Stimulated activated CD8-positive, alpha-beta memory T cell treated with anti-CD3 and anti-CD28 coated beads, Interleukin-7, amount 100 ng/mL, for 1 hour (primary cell): ENCODE data around the gene NFKBIE.

ENCODE experiments used
- DNase-seq, 2 donors: peaks; one replicate each; pipeline ENCODE4 v3.0.0-alpha.2; 2020; ENCODE audit warnings: low read depth in 2 of 2

Gene NFKBIE

DNA sequence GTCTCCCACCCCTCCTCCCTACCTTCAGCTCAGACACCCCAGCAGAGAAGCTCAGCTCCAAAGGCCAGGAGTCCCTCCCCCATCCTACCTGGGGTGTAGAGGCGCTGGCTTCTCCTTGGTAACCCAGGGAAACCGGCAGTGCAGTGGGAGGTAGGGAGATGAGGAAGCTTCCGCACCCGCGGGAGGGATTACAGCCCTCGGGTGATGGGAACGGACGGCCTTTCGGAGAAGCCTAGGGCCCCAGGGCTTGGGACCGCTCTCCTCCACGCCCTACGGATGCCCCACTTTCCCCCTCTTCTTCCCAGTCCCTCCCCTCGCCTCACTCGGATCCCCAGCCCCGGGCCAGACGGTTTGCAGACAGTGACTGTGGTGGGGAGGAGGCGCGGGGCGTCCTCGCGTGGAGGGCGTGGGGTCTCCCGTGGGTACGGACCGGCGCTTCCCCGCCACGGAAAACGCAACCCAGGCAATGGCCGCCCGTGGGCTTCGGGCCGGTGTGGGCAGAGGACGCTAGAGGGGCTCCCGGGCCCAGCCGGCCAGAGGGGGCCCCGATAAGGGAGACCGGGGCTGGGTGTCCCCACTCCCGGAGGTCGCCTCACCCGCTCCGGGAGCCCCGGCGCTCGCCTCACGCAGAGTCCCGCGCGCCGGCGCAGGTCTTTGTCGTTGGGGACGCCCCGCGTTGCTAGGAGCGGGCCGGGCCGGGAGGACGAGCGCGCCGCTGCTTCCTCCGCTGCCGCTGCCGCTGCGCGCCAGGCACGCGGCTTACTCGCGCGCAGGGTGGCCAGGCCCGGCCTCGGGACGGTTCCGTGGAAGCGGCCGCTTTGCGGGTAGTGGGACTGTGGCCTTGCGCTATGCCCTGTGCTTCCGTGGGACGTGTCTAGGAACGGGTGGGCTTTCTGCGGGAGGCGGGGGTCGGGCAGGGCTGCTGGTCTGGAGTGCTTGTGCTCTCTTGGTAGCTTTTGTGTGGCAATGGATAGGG is 32.0 kb upstream of the NFKBIE start:
- peak in 1 of 2 donors; percentile 19 for DNase-seq

- no peak for DNase-seq
Observed at GRCh38 chr6:44294832-44295791, 29.8 kb upstream of the NFKBIE start.

DNA sequence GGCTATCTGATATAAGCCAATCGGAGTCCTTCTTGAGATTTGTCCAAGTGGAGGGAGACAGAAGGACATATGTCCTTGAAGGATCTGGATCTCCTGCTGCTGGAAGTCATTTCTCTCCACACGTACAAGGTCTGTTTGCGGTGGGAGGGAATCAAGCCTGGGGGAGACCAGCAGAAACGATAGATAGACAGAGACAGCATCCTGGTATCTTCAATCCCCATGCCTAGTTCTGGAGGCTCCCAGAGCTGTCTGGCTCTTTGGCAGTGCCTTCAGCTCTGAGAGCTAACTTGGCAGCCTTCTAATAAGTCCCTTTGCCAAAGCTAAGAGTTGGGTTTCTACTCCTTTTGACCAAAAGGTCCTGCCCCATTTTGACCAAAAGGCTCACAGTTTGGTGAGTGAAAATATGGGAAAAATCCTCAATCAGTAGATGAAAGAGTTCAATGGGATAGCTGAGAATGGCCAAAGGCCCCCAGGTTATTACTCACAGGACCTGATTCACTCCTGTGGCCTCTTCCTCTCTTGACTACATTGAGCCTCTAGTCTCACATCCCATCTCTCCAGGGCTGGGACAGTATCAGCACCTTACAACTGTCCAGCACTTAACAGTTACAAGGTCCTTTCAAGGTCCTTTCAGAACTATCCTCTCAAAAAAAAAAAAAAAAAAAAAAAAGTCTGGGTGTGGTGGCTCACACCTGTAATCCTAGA is 27.5 kb upstream of the NFKBIE start:
- DNase-seq: no peak

DNA sequence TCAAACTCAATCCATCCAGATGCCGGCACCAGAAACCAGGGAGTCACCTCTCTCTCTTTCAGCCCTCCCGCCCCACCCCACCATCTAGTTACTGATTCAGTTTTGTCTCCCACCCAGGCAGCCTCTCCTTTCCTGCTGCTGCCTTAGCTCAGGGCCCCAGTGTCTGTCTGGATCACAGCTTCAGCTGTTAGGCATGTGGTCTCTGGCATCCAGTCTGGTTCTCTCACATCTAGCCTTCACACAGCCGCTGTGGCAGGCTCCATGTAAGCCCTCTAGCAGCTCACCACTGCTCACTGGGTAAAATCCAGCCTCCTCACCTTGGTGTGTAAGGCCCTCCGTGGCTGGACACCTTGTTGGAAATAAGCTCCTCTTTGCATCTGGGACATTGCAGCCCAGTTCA is 26.5 kb upstream of the NFKBIE start:
- no peak for DNase-seq

DNA sequence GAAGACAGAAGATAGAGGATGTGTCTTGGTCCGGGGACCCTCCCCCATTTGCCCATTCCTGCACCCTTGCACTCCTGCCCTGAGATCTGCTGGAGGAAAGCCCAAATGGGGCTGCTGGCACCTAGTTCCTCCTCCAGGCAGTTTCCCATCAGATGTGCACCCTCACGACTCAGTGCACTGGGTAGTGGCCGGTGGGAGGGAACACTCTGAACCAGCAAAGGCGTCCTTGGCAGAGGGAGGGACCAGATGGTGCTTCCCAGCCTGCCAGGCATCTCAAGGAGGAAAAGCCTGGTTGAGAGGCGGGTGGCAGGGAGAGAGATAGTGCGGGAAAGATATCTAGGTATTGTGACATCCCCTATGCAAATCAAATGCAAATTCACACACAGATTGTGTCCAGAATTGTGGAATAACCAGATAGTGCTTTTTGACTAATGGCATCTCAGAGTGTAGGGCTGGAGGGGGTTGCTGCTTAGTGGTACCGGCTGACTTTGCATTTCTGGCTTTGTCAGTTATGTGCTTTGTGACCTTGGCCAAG is 24.4 kb upstream of the NFKBIE start:
- no peak for DNase-seq

GRCh38 chr6:44286747-44287146 is 21.4 kb upstream of the NFKBIE start:
- DNase-seq: no peak

DNA sequence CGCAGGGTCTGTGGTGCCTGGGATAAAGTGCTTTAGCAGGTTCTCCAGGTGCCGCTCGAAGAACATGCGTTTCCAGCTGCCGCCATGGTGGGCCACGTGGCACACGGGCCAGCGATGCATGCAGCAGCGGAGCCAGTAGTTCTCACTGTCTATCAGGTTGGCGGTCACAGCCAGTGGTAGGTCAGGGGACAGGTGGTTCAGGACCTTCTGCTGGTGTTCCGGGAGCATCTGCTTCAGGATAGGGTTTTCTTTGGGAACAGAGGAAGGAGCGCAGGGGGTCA is 20.9 kb upstream of the NFKBIE start:
- no peak for DNase-seq

DNA sequence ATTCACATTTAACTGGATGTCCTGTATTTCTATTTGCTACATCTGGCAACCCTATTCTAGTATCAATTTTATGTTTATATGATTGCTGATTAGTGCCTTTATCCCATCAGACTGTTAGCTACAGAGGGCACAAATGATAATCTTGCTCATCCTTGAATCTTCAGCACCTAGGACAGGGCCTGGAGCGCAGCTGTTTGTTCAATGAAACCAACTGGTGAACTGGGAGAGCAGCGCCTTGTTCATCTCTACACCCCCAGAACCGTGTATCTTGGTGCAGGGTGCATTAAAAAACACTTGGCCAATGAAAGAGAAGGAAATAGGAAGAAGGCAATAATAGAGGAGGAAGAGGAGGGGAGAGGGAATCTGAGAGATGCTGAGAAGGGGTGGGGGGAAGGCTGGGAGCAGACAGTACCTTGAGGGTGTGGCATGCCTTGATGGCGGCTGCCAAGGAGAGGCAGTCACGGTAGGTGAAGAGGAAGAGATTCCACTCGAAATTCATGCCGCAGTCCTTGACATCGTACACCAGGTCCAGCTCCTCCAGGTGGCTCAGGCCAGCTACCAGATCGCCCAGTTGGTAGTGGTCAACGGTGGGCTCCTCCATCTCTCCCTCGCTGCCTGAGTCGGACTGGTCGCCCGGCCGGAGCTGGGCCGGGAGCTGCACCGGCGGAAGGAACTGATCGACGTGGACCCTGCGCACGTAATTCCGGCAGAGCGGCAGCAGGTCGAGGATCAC is 20.4 kb upstream of the NFKBIE start:
- no peak for DNase-seq

DNA sequence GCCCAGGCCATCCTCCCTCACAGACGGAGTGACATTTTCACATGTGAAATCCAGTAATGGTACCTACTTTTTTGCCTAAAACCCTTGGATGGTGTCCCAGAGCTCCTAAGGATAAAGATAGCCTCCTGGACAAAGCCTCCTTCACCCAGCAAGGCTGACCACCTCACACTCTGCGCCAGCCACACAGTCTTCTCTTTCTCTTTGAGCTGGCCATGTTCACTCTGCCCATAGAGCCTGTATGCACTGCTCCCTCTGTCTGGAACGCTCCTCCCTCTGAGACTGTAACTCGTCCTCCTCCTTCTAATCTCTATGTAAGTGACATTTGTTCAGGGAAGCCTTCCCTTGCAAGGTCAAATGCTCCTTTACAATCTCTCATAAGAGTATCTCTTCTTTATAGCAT is 19.5 kb upstream of the NFKBIE start:
- DNase-seq: no peak

- no peak for DNase-seq
Observed at GRCh38 chr6:44284121-44284520, 18.8 kb upstream of the NFKBIE start.

GRCh38 chr6:44278774-44279697 is 13.7 kb upstream of the NFKBIE start:
- no peak for DNase-seq

DNA sequence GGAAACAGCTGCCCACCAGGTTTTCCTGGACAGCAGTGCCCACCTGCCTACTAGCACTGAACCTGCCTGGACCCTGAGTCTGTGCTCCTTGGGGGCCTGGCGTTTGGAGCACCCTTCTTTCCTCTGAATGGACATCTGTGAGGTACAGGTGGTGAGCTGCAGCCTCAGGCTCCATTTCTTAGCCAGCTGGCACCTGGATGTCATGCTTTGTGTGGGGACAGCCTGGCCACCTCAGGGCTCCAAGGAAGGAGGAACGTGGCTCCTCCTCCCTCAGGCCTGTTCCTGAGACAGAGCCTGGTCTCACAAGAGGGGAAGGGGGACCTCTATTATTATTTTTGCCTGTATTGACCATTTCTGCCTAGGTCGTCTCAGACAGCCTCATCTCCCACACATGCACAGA is 13.0 kb upstream of the NFKBIE start:
- no peak for DNase-seq

- DNase-seq: no peak
Observed at GRCh38 chr6:44277763-44278162, 12.4 kb upstream of the NFKBIE start.

GRCh38 chr6:44276667-44277640 is 11.6 kb upstream of the NFKBIE start:
- DNase-seq: no peak

- no peak for DNase-seq
Observed at GRCh38 chr6:44275749-44276648, 10.6 kb upstream of the NFKBIE start.

DNA sequence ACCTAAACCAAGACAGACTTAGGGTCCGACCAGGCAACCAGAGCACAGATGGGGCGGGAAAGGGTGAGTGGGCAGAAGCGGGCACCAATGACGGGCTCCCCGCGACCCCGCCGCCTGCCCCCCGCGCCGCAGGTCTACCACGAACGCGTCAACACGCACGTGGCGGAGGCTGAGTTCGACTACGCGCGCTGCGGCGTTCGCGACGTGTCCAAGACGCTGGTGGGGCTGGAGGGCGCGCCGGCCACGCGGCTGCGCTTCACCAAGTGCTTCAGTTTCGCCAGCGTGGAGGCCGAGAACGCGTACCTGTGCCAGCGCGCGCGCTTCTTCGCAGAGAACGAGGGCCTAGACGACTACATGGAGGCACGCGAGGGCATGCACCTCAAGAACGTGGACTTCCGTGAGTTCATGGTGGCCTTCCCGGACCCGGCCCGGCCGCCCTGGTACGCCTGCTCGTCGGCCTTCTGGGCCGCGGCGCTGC is 10.0 kb upstream of the NFKBIE start:
- DNase-seq: no peak

GRCh38 chr6:44273617-44274016 is 8.3 kb upstream of the NFKBIE start:
- DNase-seq: no peak
